Ureter (tissue), 1 donor: ENCODE results near the gene PDE6H. TPM values are rescaled to one million over a fixed set of nuclear protein-coding genes. Genes with fewer than 3 reads are reported as not detected.

ENCODE experiments used
- DNase-seq: peaks from one replicate; pipeline ENCODE4 v3.0.0-alpha.2; 2020; ENCODE audit warnings: low spot score
- total RNA-seq: library from RNA; stranded (reverse); gene quantifications from one replicate; pipeline ENCODE4 v1.2.4, GENCODE V29; 2023
- donor health status: DM: yes; HTN: yes; CAD: no.

Gene PDE6H
- total RNA-seq: not detected

DNA sequence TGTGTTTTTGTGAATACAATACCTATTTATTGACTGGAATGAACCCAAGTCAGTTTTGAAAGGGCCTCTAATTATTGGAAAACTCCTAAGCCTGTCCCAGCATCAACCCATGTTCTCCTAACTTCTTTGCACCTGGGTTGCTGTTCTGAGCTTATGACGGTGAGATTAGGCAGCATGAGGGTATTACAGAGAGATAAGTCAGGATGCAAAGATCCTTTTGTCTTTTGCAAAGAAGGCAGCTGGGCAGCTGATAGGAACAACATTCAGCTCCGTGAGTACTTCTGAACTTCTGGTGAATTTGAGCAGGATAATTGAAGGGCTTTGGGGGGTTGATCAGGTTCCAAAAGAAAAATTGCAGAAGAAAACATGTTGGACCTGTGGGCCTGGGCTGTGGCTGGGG, at the start of gene PDE6H:
TSS of gene PDE6H (plus strand) at position 227 of the 400 bp plus-strand sequence. CDS start 4,971 bp downstream, outside the sequence.
- DNase-seq: no peak

DNA sequence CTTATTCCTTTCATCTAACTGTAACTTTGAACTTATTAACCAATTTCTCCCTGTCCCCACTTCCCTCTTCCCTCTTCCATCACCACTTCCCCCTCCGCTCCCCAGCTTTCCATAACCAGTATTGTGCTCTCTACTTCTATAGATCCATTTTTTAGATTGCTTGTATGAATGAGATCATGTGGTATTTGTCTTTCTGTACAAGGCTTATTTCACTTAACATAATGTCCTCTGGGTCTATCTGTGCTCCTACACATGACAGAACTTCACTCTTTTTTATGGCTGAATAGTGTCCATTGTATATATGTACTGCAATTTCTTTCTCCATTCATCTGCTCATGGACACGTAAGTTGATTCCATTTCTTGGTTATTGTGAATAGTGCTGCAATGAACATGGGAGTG, 48.9 kb upstream of the PDE6H start:
- no peak for DNase-seq

DNA sequence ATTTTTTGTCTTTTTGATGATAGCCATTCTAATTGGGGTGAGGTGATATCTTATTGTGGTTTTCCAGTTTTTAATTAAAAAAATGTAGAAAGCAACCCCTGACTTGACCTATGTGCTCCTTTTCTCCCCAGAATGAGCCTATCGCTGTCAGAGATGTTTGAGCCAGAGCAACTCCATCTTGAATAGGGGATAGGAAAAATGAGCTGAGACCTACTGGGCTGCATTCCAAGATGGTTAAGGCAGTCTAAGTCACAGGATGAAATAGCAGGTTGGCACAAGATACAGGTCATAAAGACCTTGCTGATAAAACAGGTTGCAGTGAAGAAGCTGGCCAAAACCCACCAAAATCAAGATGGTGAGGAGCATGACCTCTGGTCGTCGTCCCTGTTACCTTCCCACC, 48.3 kb upstream of the PDE6H start:
- no peak for DNase-seq

DNA sequence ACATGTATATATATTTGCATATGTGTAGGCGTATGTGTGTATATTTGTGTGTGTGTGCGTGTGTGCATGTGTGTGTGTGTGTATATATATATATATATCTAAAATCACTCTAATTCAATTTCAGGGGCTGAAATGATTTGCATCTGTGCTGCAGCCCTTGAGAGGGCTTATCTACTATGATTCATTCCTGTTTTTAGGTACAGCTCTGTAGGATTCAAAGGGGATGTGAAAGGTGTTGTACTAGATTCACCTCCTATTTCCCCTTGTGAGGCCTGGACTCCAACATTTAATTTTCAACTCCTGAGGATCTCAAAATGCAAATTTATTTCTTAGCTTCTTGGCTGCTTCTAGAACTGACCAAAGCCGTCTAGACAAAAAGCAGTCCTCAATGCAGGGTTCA, 45.6 kb upstream of the PDE6H start:
- no peak for DNase-seq

DNA sequence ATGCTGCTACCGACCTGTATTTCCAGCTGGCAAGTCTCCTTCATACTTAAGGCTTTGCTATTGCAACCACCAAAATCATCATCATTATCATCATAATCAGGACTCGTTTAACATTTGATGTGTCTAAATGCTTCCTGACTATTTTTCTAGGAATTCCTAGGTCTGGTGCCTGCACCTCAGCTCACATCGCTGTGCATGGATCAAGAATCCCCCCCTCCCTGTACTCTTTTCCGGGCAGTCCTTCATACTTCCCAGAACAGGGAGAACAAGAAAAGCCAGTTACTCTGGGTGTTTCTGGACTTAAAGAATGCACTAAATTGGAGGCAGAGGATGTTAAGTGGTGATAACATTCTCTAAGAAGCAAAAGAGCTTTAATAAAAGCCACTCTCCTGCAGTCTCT, 43.9 kb upstream of the PDE6H start:
- no peak for DNase-seq

DNA sequence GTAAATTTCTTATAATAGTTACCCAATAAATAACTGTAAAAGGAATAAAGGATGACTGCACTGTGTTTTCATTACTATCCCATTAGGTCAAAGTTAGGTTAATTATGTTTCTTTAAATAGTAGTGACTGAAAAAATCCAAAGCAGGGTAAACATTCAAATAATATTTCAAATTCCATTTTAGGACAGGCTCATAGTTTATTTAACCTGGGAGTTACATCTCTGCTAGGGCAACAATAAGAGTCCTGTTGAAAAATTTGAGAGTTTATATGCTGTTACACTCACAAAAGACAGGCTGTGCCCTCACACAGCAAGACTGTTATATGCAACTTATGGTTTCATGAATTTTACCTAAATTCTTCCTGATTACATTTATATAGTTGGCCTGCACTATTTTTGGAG, 42.5 kb upstream of the PDE6H start:
- no peak for DNase-seq

DNA sequence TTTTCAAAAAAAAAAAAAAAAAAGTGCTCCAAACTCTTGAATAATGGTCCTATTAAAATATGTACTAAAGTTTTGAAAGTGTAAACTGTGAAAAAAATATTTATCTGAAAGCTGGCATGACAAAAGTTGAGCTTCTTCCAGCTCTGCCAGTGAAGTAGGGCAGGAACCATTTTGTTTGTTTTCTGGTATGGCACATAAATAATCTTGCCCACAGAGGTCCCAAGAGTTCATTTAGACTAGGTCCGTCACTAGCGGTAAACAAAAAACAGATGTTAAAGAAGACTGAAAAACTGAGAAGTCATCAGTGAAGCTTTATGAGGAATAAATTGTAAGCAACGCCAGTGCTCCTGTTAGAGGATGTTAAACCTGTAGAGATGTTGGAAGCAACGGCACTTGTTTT, 41.5 kb upstream of the PDE6H start:
- no peak for DNase-seq

DNA sequence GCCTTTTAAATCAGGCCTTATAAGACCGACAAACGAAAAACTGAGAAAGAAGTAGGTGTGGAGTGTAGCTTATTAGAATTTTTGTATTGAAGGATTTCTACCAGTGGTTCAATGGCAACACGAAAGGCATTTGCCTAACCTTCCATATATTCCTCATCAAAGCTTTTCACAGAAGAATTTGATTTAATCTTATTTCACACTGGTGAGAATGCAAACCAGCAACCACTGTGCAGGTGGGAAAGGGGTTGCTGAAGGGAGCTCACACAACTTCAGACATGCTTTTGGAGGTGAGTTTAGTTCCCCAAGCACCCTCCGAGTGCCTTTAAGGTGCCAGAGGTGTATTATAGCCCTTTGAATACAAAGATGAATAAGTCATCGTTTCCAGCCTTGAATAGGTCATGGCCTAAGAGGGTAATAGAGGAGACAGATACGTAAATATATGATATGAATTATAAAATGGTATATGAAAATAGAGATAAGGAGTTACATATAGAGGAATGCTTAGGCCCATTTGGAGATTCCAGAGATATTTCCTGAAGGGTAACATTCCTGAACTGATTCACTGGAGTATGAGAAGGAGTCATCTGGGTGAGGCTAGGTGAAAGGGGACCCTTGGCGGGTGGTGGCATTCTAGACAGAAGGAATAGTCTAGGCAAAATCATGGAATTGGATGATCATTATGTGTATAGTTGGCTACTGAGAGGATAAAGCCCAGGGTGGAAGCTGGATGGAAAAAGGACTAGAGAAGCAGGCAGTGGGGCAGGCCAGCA, 40.9 kb upstream of the PDE6H start:
- DNase-seq: no peak

DNA sequence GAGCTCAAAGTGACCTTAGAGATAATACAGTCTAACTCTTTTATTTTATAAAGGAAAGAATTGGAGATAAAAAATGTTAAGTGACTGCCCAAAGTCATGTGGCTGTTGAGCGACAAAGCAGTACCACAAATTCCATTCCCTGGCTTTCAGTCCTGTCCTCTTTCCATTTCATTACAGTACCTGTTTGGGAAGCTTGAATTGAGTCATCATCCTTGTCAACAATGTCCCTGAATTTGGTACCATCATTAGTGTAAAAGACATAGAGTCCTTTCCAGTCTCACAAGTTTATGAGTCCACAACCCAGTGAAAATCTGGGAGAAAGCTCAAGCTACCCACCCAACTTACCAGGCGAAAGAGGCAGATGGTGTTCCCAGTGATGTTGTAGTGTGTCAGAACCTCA, 38.3 kb upstream of the PDE6H start:
- no peak for DNase-seq

DNA sequence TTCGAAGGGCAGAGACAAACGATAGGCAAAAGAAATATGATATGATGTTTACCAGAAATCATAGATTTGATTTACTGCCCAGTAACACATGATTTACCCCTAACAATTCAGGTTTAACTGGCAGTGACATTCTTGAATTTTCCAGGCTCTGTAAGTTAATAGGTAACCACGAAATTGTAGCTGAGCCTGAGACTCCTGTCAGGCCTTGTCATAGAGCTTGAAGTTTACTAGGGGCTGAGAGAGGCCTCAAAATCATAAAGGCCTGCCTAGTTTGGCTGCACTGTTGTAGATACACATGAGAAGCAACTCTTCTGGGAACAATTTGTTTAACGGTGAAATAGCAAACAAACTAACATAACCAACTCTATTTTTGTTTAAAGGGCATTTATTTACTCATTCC, 37.8 kb upstream of the PDE6H start:
- no peak for DNase-seq

DNA sequence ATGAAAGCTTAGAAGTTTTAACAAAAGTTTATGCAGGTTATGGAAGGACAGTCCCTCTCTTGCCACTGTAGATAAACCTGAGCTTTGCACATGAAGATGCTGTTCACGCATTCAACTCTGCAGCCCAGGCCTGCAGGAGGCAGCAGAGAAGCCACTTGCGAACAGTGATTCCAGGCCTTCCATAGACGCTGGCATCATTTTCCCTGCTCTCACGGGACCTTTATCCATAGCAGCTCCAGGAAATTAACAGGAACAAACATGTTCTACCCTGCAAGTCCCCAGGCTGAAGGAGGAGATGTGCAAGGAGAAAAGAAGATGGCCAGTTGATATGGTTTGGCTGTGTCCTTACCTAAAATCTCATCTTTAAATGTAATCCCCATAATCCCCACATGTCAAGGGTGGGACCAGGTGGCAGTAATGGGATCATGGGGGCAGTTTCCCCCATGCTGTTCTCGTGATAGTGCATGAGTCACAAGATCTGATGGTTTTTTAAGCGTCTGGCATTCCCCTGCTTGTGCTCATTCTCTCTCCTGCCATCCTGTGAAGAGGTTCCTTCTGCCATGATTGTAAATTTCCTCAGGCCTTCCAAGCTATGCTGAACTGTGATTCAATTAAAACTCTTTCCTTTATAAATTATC, 36.5 kb upstream of the PDE6H start:
- DNase-seq: no peak

DNA sequence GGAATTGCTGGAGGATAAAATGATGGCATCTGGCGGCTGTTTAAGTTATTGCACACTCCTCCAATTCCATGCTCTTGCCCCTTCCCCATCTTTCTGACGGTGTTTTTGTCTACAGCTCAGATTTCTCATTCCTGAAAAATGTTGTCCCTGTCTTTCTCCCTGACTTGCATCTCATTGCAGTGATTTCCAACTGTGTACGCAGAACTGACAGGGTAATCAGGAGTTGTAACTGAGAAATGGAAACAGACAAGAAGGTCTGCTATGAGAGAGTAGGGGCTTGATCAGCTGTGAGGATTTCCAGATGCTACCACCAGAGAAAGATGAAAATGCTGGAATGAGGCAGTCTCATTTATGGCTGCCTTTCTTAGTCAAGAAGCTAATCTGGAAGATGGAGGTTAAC, 35.8 kb upstream of the PDE6H start:
- DNase-seq: no peak

DNA sequence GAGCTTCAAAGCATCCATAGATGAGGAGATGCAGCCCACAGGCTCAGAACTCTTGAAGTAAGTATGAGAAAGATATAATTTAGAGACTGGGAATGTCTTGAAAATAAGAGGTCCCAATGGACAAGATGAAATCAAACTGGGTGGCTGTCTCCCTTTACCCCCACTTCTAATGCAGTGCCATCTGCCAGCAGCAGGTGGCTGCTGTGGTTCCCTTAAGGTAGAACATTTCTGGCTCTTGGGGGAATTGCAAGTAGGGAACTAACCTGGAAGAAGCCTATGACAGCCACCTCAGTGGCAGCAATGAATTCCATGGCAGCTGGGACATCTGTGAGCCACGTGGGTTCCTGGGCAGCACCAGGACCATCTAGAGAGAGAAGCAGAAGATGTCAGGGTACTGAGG, 35.2 kb upstream of the PDE6H start:
- no peak for DNase-seq

DNA sequence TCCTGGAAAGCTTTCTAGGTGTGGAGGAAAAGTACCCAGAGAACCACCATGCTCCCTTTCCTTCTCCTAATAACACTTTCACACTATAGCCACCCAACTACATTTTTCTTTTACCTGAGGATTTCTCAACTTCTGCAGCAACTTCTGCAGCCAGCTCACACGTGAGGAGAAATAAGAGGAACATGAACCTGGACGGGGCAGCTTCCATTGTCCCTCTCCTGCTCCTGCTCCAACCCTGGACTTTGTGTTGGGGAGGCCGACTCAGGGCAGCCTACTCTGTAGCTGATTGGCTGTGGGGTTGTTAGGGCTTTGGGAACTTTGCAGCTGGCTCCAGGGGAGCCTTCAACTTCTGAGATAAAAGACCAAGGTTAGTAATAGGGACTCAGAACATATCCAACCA, 34.5 kb upstream of the PDE6H start, which contains the start of gene ERP27:
TSS of gene ERP27 (minus strand) at position 237 of the 400 bp plus-strand sequence. CDS start at position 208, 29 bp downstream.
- DNase-seq: no peak

DNA sequence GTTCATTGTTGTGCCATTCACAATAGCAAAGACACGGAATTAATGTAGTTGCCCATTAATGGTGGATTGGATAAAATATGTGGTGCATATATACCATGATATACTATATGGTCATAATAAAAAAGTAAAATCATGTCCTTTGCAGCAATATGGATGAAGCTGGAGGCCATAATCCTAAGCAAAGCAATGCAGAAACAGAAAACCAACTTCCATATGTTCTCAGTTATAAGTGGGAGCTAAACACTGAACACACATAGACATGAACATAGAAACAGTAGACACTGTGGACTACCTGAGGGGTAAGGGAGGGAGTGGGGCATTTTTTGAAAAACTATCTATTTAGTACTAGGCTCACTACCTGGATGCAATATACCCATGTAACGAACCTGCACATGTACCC, 31.5 kb upstream of the PDE6H start:
- DNase-seq: no peak

DNA sequence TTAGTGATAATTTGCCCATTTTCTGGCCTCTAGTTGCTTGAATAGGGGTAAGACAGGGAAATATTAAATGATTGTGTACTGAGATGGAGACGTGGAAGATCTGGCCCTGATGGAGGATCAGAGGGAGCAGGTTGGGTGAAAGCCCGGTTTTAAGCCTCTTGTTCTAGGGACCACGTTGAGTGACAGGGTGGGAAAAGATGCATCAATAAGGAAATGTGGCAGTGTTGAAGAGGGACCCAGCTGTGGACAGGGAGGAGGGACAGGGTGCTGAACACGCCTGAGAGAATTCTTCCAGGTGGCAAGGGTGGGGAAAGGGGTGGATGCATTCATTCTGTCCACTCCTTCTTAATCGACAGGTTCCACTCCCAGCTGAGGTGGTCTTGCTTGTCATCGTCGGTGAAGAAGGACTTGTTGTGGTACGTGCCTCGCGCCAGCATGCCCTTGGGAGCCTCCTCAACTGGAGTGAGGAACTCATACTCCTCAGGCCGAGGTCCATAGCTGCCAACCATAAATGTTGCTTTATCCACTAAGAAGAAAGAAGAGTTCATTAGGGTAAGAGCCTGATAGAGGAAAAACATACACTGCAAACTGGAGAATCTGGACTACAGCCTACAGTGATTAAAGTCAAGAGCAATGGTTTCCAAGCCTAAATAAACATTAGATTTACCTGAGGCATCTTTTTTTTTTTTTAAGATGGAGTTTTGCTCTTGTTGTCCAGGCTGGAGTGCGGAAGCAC, 30.5 kb upstream of the PDE6H start:
- no peak for DNase-seq

DNA sequence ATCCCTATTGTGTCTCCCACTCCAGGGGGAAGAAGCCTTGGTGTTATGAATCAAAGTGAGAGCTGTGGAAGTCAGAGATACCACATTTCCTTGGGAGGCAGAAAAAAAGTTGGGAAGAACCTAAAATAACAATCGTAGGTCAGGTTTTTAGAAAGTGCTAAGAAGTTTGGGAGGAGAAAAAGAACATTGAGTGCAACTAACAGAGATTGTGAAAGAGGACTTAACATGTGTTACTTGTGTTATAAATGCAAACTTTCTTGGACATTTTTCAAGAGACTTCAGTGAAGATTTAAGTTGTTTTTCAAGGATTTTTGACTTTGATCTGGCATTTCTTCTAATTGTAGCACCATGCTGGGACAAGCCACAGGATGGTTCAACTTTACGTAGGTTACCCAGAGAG, 26.7 kb upstream of the PDE6H start:
- DNase-seq: no peak

DNA sequence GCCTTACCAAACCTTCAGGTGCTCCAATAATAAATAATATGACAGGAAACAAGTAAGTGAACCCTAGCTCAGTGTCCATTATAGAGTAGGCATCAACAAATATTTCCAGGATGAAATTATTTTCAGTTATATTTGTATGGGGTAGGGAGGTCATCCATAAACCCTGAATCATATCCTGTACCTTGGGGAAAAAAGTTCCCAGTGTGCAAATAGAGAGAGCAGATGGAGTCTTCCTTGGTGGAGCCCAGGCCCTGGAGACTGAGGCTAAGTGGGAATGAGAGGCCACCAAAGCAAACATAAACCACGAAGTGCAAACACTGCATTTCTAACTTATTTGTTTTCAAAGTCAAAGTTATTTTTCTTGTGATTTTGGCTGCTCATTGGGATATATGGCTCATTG, 26.0 kb upstream of the PDE6H start:
- DNase-seq: no peak

DNA sequence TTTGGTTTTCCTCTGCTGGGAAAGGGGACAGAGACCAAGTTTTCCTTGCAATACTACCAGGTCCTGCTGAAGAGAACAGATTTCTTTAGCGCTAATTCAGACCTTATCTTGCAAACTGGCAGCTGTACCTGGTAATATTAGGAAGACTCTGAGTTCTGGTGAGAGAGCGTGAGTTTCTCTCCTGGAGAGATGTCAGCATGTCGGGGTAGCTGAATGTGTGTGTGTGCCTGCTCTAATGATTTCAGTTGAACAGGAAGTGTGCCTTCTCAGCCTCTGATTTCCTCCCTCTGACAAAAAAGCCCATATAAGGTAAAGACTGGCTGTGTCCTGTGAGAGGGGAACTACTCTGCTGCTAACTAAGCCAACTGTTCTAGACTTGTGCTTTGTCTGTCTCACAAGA, 24.2 kb upstream of the PDE6H start:
- DNase-seq: no peak

DNA sequence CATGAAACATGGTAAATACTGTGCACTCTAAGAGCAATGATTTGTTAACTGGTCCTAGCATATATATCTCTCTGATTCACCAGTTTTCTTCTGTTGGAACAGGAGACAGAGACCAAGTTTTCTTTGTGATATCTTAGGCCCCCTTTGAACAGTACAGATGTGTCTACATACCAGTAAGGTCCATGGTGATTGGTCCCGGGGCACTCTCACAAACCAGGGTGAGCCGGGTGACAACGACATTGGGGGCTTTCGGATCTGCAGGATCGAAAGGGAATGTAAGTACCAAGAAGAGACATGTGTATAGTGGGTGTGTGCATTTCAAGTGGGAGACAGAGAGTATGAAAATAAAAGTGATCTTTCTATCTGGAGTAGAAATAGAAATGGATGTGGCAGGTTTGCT, 23.2 kb upstream of the PDE6H start:
- DNase-seq: no peak

DNA sequence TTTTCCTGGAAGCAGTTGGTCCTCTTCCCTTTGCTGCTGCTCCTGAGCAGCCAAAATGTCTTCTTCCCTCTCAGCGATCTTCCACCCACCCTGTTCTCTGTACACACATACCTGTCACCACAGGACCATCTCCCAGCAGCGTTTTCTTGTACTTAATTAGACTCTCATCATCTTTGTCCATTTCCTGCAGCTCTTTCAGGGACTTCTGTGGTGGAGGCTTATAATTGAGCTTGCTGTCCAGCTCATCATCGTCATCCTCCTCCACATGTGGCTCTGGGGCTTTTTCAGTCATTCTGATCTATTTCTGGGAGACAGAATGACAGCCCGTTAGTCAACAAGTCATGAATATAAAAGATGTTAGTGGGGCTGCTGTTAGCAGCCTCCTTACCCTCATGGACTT, 22.4 kb upstream of the PDE6H start:
- DNase-seq: no peak

DNA sequence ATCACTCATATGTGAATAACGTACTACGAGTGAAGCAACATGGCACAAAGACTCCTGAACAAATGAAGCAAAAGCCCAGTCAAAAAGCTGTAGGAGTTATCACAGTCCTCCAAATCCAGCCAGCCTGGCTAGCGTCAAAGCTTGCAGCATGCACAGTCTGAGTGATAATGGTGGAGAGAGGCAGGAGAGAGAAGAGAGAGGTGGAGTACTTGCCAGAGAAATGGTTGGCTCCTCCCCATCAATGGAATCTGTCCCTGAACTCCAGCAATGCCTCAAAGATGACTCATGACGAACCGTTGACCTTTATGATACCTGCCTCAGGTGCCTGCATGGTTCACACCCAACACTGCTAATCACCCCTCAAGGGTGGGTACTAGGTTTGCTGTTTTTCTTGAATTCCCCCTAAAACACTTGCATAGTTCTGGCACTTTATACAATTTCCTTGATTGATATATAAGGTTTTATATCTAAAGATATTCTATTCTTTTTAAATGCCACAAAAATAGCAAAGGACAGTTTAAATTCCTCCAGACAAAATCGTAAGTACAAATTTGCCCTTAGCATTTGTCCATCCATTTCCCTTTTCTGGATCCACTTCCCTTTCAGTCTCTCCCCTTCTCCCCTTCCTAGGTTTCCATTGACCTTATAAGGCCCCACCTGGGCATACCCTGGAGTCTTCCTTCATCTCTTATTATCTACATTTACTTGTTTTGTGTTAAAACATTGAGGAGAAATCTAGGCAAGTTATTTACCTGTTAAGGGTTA, 21.7 kb upstream of the PDE6H start:
- DNase-seq: no peak
